GM23248 (cell line): ENCODE data around the gene SPINK5. TPM values are rescaled to one million over a fixed set of nuclear protein-coding genes. Genes with fewer than 3 reads are reported as not detected.
"Not testable (repeated sequence)": the region's sequence is repeated elsewhere in the genome, so short reads cannot be mapped to it uniquely, and the experiment has no call there.

Source experiments
- DNase-seq: peaks from one replicate; pipeline ENCODE4 v3.0.0-alpha.2; 2015
- H2AFZ ChIP-seq: fragments of 200-600 bp; sonication (generic); 2 replicates; pipeline ENCODE4 v1.6.1; 2016; ENCODE audit warnings: antibody characterized with exemption
- H3F3A ChIP-seq: fragments of 200-600 bp; sonication (generic); 2 replicates; pipeline ENCODE4 v1.6.1; 2016; ENCODE audit warnings: mild to moderate bottlenecking, antibody characterized with exemption, mixed run types; ENCODE audit not compliant: insufficient read depth
- H3K27ac ChIP-seq: fragments of 200-600 bp; sonication (generic); 2 replicates; pipeline ENCODE4 v1.5.1; 2016; ENCODE audit warnings: mild to moderate bottlenecking
- H3K27me3 ChIP-seq: fragments of 200-600 bp; sonication (generic); replicated peaks from 2 replicates; pipeline ENCODE4 v1.6.1; 2016; ENCODE audit warnings: mild to moderate bottlenecking; ENCODE audit not compliant: insufficient read depth
- H3K36me3 ChIP-seq: fragments of 200-600 bp; sonication (generic); 2 replicates; pipeline ENCODE4 v1.6.1; 2016; ENCODE audit warnings: low read depth, mild to moderate bottlenecking
- H3K4me1 ChIP-seq: fragments of 200-600 bp; sonication (generic); 2 replicates; pipeline ENCODE4 v1.6.1; 2016; ENCODE audit warnings: mild to moderate bottlenecking; ENCODE audit not compliant: insufficient read depth
- H3K4me2 ChIP-seq: fragments of 200-600 bp; sonication (generic); one replicate; pipeline ENCODE4 v1.6.1; 2016; ENCODE audit warnings: mild to moderate bottlenecking; ENCODE audit not compliant: unreplicated experiment
- H3K4me3 ChIP-seq: fragments of 200-600 bp; sonication (generic); 2 replicates; pipeline ENCODE4 v1.5.1; 2016; ENCODE audit warnings: mild to moderate bottlenecking
- H3K79me2 ChIP-seq: fragments of 200-600 bp; sonication (generic); 2 replicates; pipeline ENCODE4 v1.6.1; 2016; ENCODE audit warnings: mild to moderate bottlenecking; ENCODE audit not compliant: insufficient read depth
- H3K9ac ChIP-seq: fragments of 200-600 bp; sonication (generic); 2 replicates; pipeline ENCODE4 v1.6.1; 2016; ENCODE audit warnings: mild to moderate bottlenecking
- H3K9me2 ChIP-seq: fragments of 200-600 bp; sonication (generic); 2 replicates; pipeline ENCODE4 v1.6.1; 2016; ENCODE audit warnings: mixed run types, mild to moderate bottlenecking, moderate library complexity; ENCODE audit not compliant: insufficient read depth
- H3K9me3 ChIP-seq: fragments of 200-600 bp; sonication (generic); one replicate; pipeline ENCODE4 v1.6.1; 2017; ENCODE audit warnings: low read depth
- H4K20me1 ChIP-seq: fragments of 200-600 bp; sonication (generic); 2 replicates; pipeline ENCODE4 v1.6.0; 2016; ENCODE audit not compliant: insufficient read depth
- EZH2 ChIP-seq: fragments of 200-600 bp; sonication (generic); IDR thresholded peaks from 2 replicates; pipeline ENCODE4 v1.6.1; 2018; ENCODE audit warnings: antibody characterized with exemption, mild to moderate bottlenecking; ENCODE audit not compliant: insufficient read depth, poor library complexity, severe bottlenecking
- EZH2phosphoT487 ChIP-seq: fragments of 200-600 bp; sonication (generic); IDR thresholded peaks from 2 replicates; pipeline ENCODE4 v1.6.1; 2018; ENCODE audit warnings: antibody characterized with exemption, moderate library complexity, mild to moderate bottlenecking, low read depth; ENCODE audit not compliant: insufficient read depth
- WGBS, 2 experiments: methylation state at CpG; one replicate each; pipeline ENCODE4 v1.1.6; 2015 to 2017; ENCODE audit warnings: low lambda C conversion rate in 2 of 2, low coverage in 1 of 2; ENCODE audit errors: missing lambda C conversion rate in 2 of 2; 5-methylcytosine and 5-hydroxymethylcytosine counted together
- in situ Hi-C: fragments of 300-500 bp; cut with MboI; formaldehyde crosslinking; loops from 2 replicates; pipeline ENCODE4 v1.15.0; 2020
- polyA plus RNA-seq: library from polyadenylated mRNA; unstranded; fragments of >200 nt; fragmentation: Nextera tagmentation; extraction: Ambion mirVana; gene quantifications from 2 replicates; pipeline ENCODE4 v1.2.1, GENCODE V29; 2016
- total RNA-seq: library from RNA; depleted of rRNA; stranded (reverse); fragments of >200 nt; shearing (Covaris generic); gene quantifications from 2 replicates; pipeline ENCODE4 v1.2.3, GENCODE V29; 2014

Gene SPINK5
- total and polyA plus RNA-seq, 2 experiments from 2014 or later = not detected

GRCh38 chr5:148029131-148029530 is 34.6 kb upstream of the SPINK5 start:
- TF ChIP-seq EZH2phosphoT487 = no peak
- no peak for TF ChIP-seq EZH2
- no peaks in the 10 kb centered on the region for H3K36me3 ChIP-seq
- H3K4me3 ChIP-seq = no peak overlapping the region
- no peaks in the 10 kb centered on the region for H3K9me2 ChIP-seq
- no peaks in the 10 kb centered on the region for H3K27me3 ChIP-seq
- no peak overlapping the region for H3K4me2 ChIP-seq
- H3K4me1 ChIP-seq = no peaks in the 10 kb centered on the region
- H3K9ac ChIP-seq = no peak overlapping the region
- in situ Hi-C loops = no loop called here
- no peaks in the 10 kb centered on the region for H3F3A ChIP-seq
- peaks cover 7% of the 10 kb centered on the region for H3K9me3 ChIP-seq
- no peak overlapping the region for H2AFZ ChIP-seq
- DNase-seq = no peak
- no peak overlapping the region for H3K27ac ChIP-seq
- WGBS, 2 experiments = 41 to 50% methylated on average over 4 of the region's 4 CpGs
- H3K79me2 ChIP-seq = no peaks in the 10 kb centered on the region
- H4K20me1 ChIP-seq = no peaks in the 10 kb centered on the region

GRCh38 chr5:148033134-148033533 is 30.6 kb upstream of the SPINK5 start:
- Histone ChIP-seq H3K4me3 (no peak overlapping the region), H3K9me3 (peaks cover 6% of the 10 kb centered on the region), H4K20me1 (no peaks in the 10 kb centered on the region), H3K4me1 (no peaks in the 10 kb centered on the region), H3K4me2 (no peak overlapping the region), H3K27ac (no peak overlapping the region), H3F3A (no peaks in the 10 kb centered on the region), H3K36me3 (no peaks in the 10 kb centered on the region), H2AFZ (no peak overlapping the region), H3K27me3 (no peaks in the 10 kb centered on the region), H3K79me2 (no peaks in the 10 kb centered on the region), H3K9me2 (no peaks in the 10 kb centered on the region), H3K9ac (no peak overlapping the region)
- TF ChIP-seq EZH2 (no peak), EZH2phosphoT487 (no peak)
- in situ Hi-C loops = no loop called here
- no peak for DNase-seq
- 0 to 14% methylated on average over 1 of the region's 1 CpG for WGBS, 2 experiments

- no peak for DNase-seq
- no peak overlapping the region for H3K4me3 ChIP-seq
- H3K79me2 ChIP-seq = no peaks in the 10 kb centered on the region
- in situ Hi-C loops = no loop called here
- no peak for TF ChIP-seq EZH2phosphoT487
- H3K27me3 ChIP-seq = no peaks in the 10 kb centered on the region
- no peak overlapping the region for H3K27ac ChIP-seq
- H3K9ac ChIP-seq = no peak overlapping the region
- no peaks in the 10 kb centered on the region for H3F3A ChIP-seq
- no peaks in the 10 kb centered on the region for H3K9me3 ChIP-seq
- H4K20me1 ChIP-seq = no peaks in the 10 kb centered on the region
- H3K36me3 ChIP-seq = no peaks in the 10 kb centered on the region
- H3K9me2 ChIP-seq = no peaks in the 10 kb centered on the region
- H3K4me1 ChIP-seq = no peaks in the 10 kb centered on the region
- no peak overlapping the region for H3K4me2 ChIP-seq
- no peak overlapping the region for H2AFZ ChIP-seq
These were observed 28.1 kb upstream of the SPINK5 start for GRCh38 chr5:148035676-148036075.

GRCh38 chr5:148042881-148043280 is 20.9 kb upstream of the SPINK5 start:
- Histone ChIP-seq H4K20me1 (no peaks in the 10 kb centered on the region), H3K27me3 (no peaks in the 10 kb centered on the region), H3K79me2 (no peaks in the 10 kb centered on the region), H3K9ac (no peak overlapping the region), H3K4me1 (no peaks in the 10 kb centered on the region), H3K9me3 (no peaks in the 10 kb centered on the region), H3K4me3 (no peak overlapping the region), H3F3A (no peaks in the 10 kb centered on the region), H2AFZ (no peak overlapping the region), H3K36me3 (no peaks in the 10 kb centered on the region), H3K27ac (no peak overlapping the region), H3K4me2 (no peak overlapping the region), H3K9me2 (no peaks in the 10 kb centered on the region)
- DNase-seq = no peak
- TF ChIP-seq EZH2phosphoT487 (no peak), EZH2 (no peak)
- in situ Hi-C loops = no loop called here
- 53 to 57% methylated on average over 5 of the region's 5 CpGs for WGBS, 2 experiments

- H3K27me3 ChIP-seq = no peaks in the 10 kb centered on the region
- no peak for DNase-seq
- 50 to 55% methylated on average over 2 of the region's 2 CpGs for WGBS, 2 experiments
These were observed 20.1 kb upstream of the SPINK5 start for GRCh38 chr5:148043705-148044104.

GRCh38 chr5:148055160-148055559 is 8.6 kb upstream of the SPINK5 start:
- H2AFZ ChIP-seq, H3K4me2 ChIP-seq, H3K4me3 ChIP-seq, H3K27me3 ChIP-seq, H3K4me1 ChIP-seq, H3K9me2 ChIP-seq, in situ Hi-C loops, H3K9ac ChIP-seq, H4K20me1 ChIP-seq, DNase-seq, H3K36me3 ChIP-seq, H3K27ac ChIP-seq, H3F3A ChIP-seq, H3K79me2 ChIP-seq, H3K9me3 ChIP-seq: not testable (repeated sequence)
- 1 to 9% methylated on average over 2 of the region's 2 CpGs for WGBS, 2 experiments

More at GRCh38 chr5:148043705-148044104, 20.1 kb upstream of the SPINK5 start:
- in situ Hi-C loops = no loop called here
- no peaks in the 10 kb centered on the region for H3K9me3 ChIP-seq
- no peaks in the 10 kb centered on the region for H3K9me2 ChIP-seq
- H2AFZ ChIP-seq = no peak overlapping the region
- H3K4me1 ChIP-seq = no peaks in the 10 kb centered on the region
- TF ChIP-seq EZH2 = no peak
- no peak for TF ChIP-seq EZH2phosphoT487
- H3K4me2 ChIP-seq = no peak overlapping the region
- H3K36me3 ChIP-seq = no peaks in the 10 kb centered on the region
- no peaks in the 10 kb centered on the region for H3F3A ChIP-seq
- H4K20me1 ChIP-seq = no peaks in the 10 kb centered on the region
- H3K4me3 ChIP-seq = no peak overlapping the region
- H3K9ac ChIP-seq = no peak overlapping the region
- H3K27ac ChIP-seq = no peak overlapping the region
- H3K79me2 ChIP-seq = no peaks in the 10 kb centered on the region
